Stomach (tissue), 4 donors: ENCODE measurements around the gene RECQL.

Experiments
- CTCF ChIP-seq, 7 experiments: fragments of 450-650 bp in 4 of 7; fragments of 200-600 bp in 3 of 7; sonication (generic) in 3 of 7; IDR thresholded peaks; one replicate each; pipeline ENCODE4 v1.5.1; 2016 to 2019; ENCODE audit warnings: antibody characterized with exemption in 7 of 7, control low read depth in 2 of 7, mild to moderate bottlenecking in 1 of 7
- POLR2A ChIP-seq, 4 donors: fragments of 450-650 bp; IDR thresholded peaks; one replicate each; pipeline ENCODE4 v1.6.1; 2016; ENCODE audit warnings: antibody characterized with exemption in 4 of 4, control low read depth in 2 of 4, mild to moderate bottlenecking in 1 of 4, moderate library complexity in 1 of 4

GRCh38 chr12:21453312-21453852, 48.1 kb downstream of the RECQL start:
- TF ChIP-seq POLR2A (IDR thresholded peaks at IDR 0.05), result no peak
- no peak for TF ChIP-seq CTCF (IDR thresholded peaks at IDR 0.05)
